GM12878 (cell line): Measurements from ENCODE around the gene FADS1. TPM values are rescaled to one million over a fixed set of nuclear protein-coding genes. Genes with fewer than 3 reads are reported as not detected.

Source experiments
- ATAC-seq: fragments of 200-7000 bp; cut with Tn5 transposase; 3 replicates; pipeline ENCODE4 v1.9.1; 2020; ENCODE audit warnings: mild to moderate bottlenecking, moderate library complexity
- BruUV-seq: library from RNA; stranded (reverse); fragments of 400-500 nt; replicated peaks from 2 replicates; lab custom pipeline; 2021; lab: Mats Ljungman, UMichigan
- CTCF ChIA-PET: fragments of 300-600 bp; sonication (Branson Sonifier 250); formaldehyde crosslinking; extraction: SDS; loops from one replicate; lab custom pipeline; 2021; ENCODE audit warnings: inconsistent platforms; lab: Yijun Ruan, JAX
- POLR2A ChIA-PET: fragments of 350-600 bp; formaldehyde crosslinking; extraction: SDS; loops from one replicate; lab custom pipeline; 2021; ENCODE audit warnings: inconsistent platforms; lab: Charles Lee
- RAD21 ChIA-PET: fragments of 300-600 bp; sonication (Branson Sonifier 250); formaldehyde crosslinking; loops from one replicate; lab custom pipeline; 2023; ENCODE audit warnings: antibody characterized with exemption; ENCODE audit not compliant: unreplicated experiment; lab: Charles Lee
- SMC1A ChIA-PET: fragments of 300-600 bp; sonication (Branson Sonifier 250); formaldehyde crosslinking; loops from one replicate; lab custom pipeline; 2023; ENCODE audit not compliant: unreplicated experiment, uncharacterized antibody; lab: Charles Lee
- DNase-seq: peaks from one replicate; pipeline ENCODE4 v3.0.0-alpha.2; 2011; ENCODE audit warnings: low read depth, low spot score
- FAIRE-seq: peaks from 3 replicates; lab custom pipeline; 2011; peaks lifted over from hg19 to GRCh38; lab: Jason Lieb, UNC
- H2AFZ ChIP-seq: 2 replicates; pipeline ENCODE4 v1.6.0; 2011; ENCODE audit warnings: low read depth, low read length, control low read depth; ENCODE audit not compliant: control insufficient read depth
- H3K27ac ChIP-seq: 2 replicates; pipeline ENCODE4 v1.5.1; 2011; ENCODE audit warnings: control low read depth; ENCODE audit not compliant: control insufficient read depth, insufficient read depth
- H3K27me3 ChIP-seq, 2 experiments: replicated peaks in 1 of 2; 2 replicates each; pipeline versions ENCODE4 v1.6.0 to v1.6.1; 2011; ENCODE audit warnings: low read length in 1 of 2; ENCODE audit not compliant: control insufficient read depth in 2 of 2, insufficient read depth in 2 of 2
- H3K36me3 ChIP-seq, 2 experiments: 2 replicates each; pipeline ENCODE4 v1.5.1; 2011; ENCODE audit warnings: low read length in 1 of 2; ENCODE audit not compliant: control insufficient read depth in 2 of 2, insufficient read depth in 2 of 2
- H3K4me1 ChIP-seq: 2 replicates; pipeline ENCODE4 v1.6.1; 2011; ENCODE audit warnings: mild to moderate bottlenecking, low read length, moderate library complexity, mixed read lengths; ENCODE audit not compliant: control insufficient read depth, insufficient read depth
- H3K4me2 ChIP-seq: 2 replicates; pipeline ENCODE4 v1.6.0; 2011; ENCODE audit warnings: control low read depth; ENCODE audit not compliant: control insufficient read depth, insufficient read depth
- H3K4me3 ChIP-seq: fragments of 200-600 bp; sonication (generic); 2 replicates; pipeline ENCODE4 v1.5.1; 2016
- H3K79me2 ChIP-seq: 2 replicates; pipeline ENCODE4 v1.6.0; 2011; ENCODE audit warnings: low read length; ENCODE audit not compliant: control insufficient read depth, insufficient read depth
- H3K9ac ChIP-seq: 2 replicates; pipeline ENCODE4 v1.8.0; 2011; ENCODE audit warnings: low read length, control low read depth, mixed read lengths; ENCODE audit not compliant: control insufficient read depth, insufficient read depth
- H3K9me3 ChIP-seq: replicated peaks from 3 replicates; pipeline ENCODE4 v1.5.1; 2011; ENCODE audit warnings: mild to moderate bottlenecking, low read length; ENCODE audit not compliant: control insufficient read depth, insufficient read depth
- H4K20me1 ChIP-seq: 2 replicates; pipeline ENCODE4 v1.6.0; 2011; ENCODE audit not compliant: control insufficient read depth, insufficient read depth
- ATF3 ChIP-seq: IDR thresholded peaks from 2 replicates; pipeline ENCODE4 v1.6.1; 2011; ENCODE audit warnings: low read depth, mild to moderate bottlenecking, low read length, moderate library complexity, borderline replicate concordance; ENCODE audit errors: extremely low read depth
- ATF7 ChIP-seq: fragments of 450-650 bp; IDR thresholded peaks from 2 replicates; pipeline ENCODE4 v1.6.1; 2016; ENCODE audit warnings: low read depth, mild to moderate bottlenecking
- BHLHE40 ChIP-seq, 2 experiments: fragments of 450-650 bp in 1 of 2; IDR thresholded peaks; 2 replicates each; pipeline ENCODE4 v1.6.1; 2011 to 2017; ENCODE audit warnings: low read depth in 2 of 2, borderline replicate concordance in 1 of 2, improper control_type of control experiment in 1 of 2, low read length in 1 of 2, mild to moderate bottlenecking in 1 of 2
- HCFC1 ChIP-seq: fragments of 150-350 bp; IDR thresholded peaks from 2 replicates; pipeline ENCODE4 v1.6.1; 2014; ENCODE audit warnings: low read length
- IRF3 ChIP-seq: fragments of 450-650 bp; IDR thresholded peaks from 2 replicates; pipeline ENCODE4 v1.6.1; 2014; ENCODE audit warnings: mild to moderate bottlenecking
- JUNB ChIP-seq: IDR thresholded peaks from 2 replicates; pipeline ENCODE4 v1.6.1; 2016; ENCODE audit warnings: antibody characterized with exemption, mild to moderate bottlenecking
- MTA3 ChIP-seq: IDR thresholded peaks from 2 replicates; pipeline ENCODE4 v1.6.1; 2012; ENCODE audit warnings: low read length, inconsistent platforms, borderline replicate concordance
- MXI1 ChIP-seq: fragments of 150-350 bp; IDR thresholded peaks from 2 replicates; pipeline ENCODE4 v1.6.1; 2011; ENCODE audit warnings: low read depth, mild to moderate bottlenecking, inconsistent platforms, low read length, improper control_type of control experiment
- NR2C1 ChIP-seq: fragments of 450-650 bp; IDR thresholded peaks from 2 replicates; pipeline ENCODE4 v1.6.1; 2017; ENCODE audit warnings: antibody characterized with exemption, mild to moderate bottlenecking, moderate library complexity
- PAX5 ChIP-seq: IDR thresholded peaks from 2 replicates; pipeline ENCODE4 v1.6.1; 2011; ENCODE audit warnings: low read depth, low read length, borderline replicate concordance
- POLR2AphosphoS2 ChIP-seq: IDR thresholded peaks from 2 replicates; pipeline ENCODE4 v1.6.1; 2011; ENCODE audit warnings: low read depth, mild to moderate bottlenecking, low read length, improper control_type of control experiment, moderate library complexity
- SMAD5 ChIP-seq: IDR thresholded peaks from 2 replicates; pipeline ENCODE4 v1.6.1; 2016; ENCODE audit warnings: antibody characterized with exemption, low read depth
- ZNF384 ChIP-seq: IDR thresholded peaks from 2 replicates; pipeline ENCODE4 v1.6.1; 2012; ENCODE audit warnings: low read depth, mild to moderate bottlenecking, low read length, improper control_type of control experiment, borderline replicate concordance
- WGBS: methylation state at CpG from one replicate; pipeline ENCODE4 v1.1.6; 2016; ENCODE audit warnings: low lambda C conversion rate; ENCODE audit not compliant: insufficient replicate concordance, insufficient coverage; ENCODE audit errors: missing lambda C conversion rate; 5-methylcytosine and 5-hydroxymethylcytosine counted together
- in situ Hi-C: fragments of 300-500 bp; cut with MboI; formaldehyde crosslinking; loops from 9 replicates; pipeline ENCODE4 v1.14.3; 2018; ENCODE audit warnings: mixed read lengths
- intact Hi-C: fragments of 100-400 bp; cut with micrococcal nuclease; formaldehyde crosslinking; loops from one replicate; pipeline ENCODE4 v1.14.2; 2022; ENCODE audit not compliant: unreplicated experiment
- polyA plus RNA-seq, 11 experiments: library from polyadenylated mRNA; depleted of rRNA in 4 of 11; unstranded in 6 of 11; stranded (reverse) in 5 of 11; fragments of >200 nt; fragmentation: Nextera tagmentation in 4 of 11; fragmentation: Illumina TruSeq in 1 of 11; extraction: Ambion mirVana in 4 of 11; extraction: Trizol in 1 of 11; gene quantifications; 1 replicate in 1 of 11; 2 replicates in 10 of 11; pipeline versions ENCODE4 v1.2.1 to v1.2.3, GENCODE V29; 2011 to 2016; ENCODE audit warnings: inconsistent platforms in 2 of 11, missing spikeins in 2 of 11, low read depth in 1 of 11
- total RNA-seq, 4 experiments: library from RNA; depleted of rRNA in 3 of 4; stranded (reverse); fragments of >200 nt in 3 of 4; fragmentation: Illumina TruSeq in 1 of 4; extraction: Trizol in 1 of 4; gene quantifications; 2 replicates each; pipeline versions ENCODE4 v1.2.1 to v1.2.3, GENCODE V29; 2013 to 2021
- TF ChIP-seq, protein P1 (sequence below): fragments of 150-350 bp; IDR thresholded peaks from 2 replicates; pipeline ENCODE4 v1.6.1; 2016; ENCODE audit warnings: low read depth, low read length
- TF ChIP-seq, protein P2 (sequence below): fragments of 450-650 bp; formaldehyde crosslinking; IDR thresholded peaks from 2 replicates; pipeline ENCODE4 v1.4.0; 2022; ENCODE audit warnings: mild to moderate bottlenecking, moderate library complexity

FADS1 gene
- total and polyA plus RNA-seq, 10 of the 15 experiments (the other 5 are each of a cell fraction or from before 2014, with no cell fraction given) = 8.8 to 73.9 (median 39.0) TPM

- BruUV-seq = no TSS peak
- Histone ChIP-seq H3K9ac (no peak overlapping the region), H3K4me2 (no peak overlapping the region), H3K36me3 (peaks cover 9 to 11% of the 10 kb centered on the region in 2 experiments), H3K27me3 (no peaks in the 10 kb centered on the region), H3K4me3 (no peak overlapping the region), H3K9me3 (no peaks in the 10 kb centered on the region), H3K27ac (no peak overlapping the region), H2AFZ (no peak overlapping the region), H3K79me2 (no peaks in the 10 kb centered on the region), H3K4me1 (no peaks in the 10 kb centered on the region; the same call in 1 of the 2 replicates), H4K20me1 (no peaks in the 10 kb centered on the region)
- WGBS = 81% methylated on average over 13 of the region's 13 CpGs
- CTCF ChIA-PET = interaction anchor here (0.7 to 10.5 kb wide), 2 partner anchors 35 to 45 kb away, joined by 3 to 200 read pairs; no protein-coding TSS in a partner anchor
- DNase-seq (no peak), FAIRE-seq (no peak), ATAC-seq (no peak)
- POLR2A ChIA-PET = no interaction called here
- in situ Hi-C loops = loop anchor here (5.0 kb wide), 1 partner anchor 37 kb away; no protein-coding TSS in a partner anchor
- SMC1A ChIA-PET = no interaction called here
- intact Hi-C loops = no loop called here
- RAD21 ChIA-PET = interaction anchor here (0.7 to 1.1 kb wide), 2 partner anchors 51 to 298 kb away, joined by 3 to 4 read pairs; no protein-coding TSS in a partner anchor
- TF ChIP-seq IRF3 (no peak), PAX5 (no peak), MTA3 (no peak), ZNF384 (no peak), ATF3 (no peak), HCFC1 (no peak), BHLHE40 (IDR thresholded peaks at IDR 0.05; ENCODE audit: borderline replicate concordance in 1 of 2, low read depth in 2 of 2, low read length in 1 of 2) (no peak), SMAD5 (no peak), MXI1 (no peak), POLR2AphosphoS2 (no peak), ATF7 (no peak), JUNB (no peak), NR2C1 (no peak)
- TF ChIP-seq, protein P1, sequence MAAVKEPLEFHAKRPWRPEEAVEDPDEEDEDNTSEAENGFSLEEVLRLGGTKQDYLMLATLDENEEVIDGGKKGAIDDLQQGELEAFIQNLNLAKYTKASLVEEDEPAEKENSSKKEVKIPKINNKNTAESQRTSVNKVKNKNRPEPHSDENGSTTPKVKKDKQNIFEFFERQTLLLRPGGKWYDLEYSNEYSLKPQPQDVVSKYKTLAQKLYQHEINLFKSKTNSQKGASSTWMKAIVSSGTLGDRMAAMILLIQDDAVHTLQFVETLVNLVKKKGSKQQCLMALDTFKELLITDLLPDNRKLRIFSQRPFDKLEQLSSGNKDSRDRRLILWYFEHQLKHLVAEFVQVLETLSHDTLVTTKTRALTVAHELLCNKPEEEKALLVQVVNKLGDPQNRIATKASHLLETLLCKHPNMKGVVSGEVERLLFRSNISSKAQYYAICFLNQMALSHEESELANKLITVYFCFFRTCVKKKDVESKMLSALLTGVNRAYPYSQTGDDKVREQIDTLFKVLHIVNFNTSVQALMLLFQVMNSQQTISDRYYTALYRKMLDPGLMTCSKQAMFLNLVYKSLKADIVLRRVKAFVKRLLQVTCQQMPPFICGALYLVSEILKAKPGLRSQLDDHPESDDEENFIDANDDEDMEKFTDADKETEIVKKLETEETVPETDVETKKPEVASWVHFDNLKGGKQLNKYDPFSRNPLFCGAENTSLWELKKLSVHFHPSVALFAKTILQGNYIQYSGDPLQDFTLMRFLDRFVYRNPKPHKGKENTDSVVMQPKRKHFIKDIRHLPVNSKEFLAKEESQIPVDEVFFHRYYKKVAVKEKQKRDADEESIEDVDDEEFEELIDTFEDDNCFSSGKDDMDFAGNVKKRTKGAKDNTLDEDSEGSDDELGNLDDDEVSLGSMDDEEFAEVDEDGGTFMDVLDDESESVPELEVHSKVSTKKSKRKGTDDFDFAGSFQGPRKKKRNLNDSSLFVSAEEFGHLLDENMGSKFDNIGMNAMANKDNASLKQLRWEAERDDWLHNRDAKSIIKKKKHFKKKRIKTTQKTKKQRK = no peak
- TF ChIP-seq, protein P2, sequence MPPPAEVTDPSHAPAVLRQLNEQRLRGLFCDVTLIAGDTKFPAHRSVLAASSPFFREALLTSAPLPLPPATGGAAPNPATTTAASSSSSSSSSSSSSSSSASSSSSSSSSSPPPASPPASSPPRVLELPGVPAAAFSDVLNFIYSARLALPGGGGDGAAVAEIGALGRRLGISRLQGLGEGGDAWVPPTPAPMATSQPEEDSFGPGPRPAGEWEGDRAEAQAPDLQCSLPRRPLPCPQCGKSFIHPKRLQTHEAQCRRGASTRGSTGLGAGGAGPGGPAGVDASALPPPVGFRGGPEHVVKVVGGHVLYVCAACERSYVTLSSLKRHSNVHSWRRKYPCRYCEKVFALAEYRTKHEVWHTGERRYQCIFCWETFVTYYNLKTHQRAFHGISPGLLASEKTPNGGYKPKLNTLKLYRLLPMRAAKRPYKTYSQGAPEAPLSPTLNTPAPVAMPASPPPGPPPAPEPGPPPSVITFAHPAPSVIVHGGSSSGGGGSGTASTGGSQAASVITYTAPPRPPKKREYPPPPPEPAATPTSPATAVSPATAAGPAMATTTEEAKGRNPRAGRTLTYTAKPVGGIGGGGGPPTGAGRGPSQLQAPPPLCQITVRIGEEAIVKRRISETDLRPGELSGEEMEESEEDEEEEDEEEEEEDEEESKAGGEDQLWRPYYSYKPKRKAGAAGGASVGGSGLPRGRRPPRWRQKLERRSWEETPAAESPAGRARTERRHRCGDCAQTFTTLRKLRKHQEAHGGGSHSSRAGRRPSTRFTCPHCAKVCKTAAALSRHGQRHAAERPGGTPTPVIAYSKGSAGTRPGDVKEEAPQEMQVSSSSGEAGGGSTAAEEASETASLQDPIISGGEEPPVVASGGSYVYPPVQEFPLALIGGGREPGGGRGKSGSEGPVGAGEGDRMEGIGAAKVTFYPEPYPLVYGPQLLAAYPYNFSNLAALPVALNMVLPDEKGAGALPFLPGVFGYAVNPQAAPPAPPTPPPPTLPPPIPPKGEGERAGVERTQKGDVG (CRISPR knock-in tag) = no peak
These were observed 32.9 kb downstream of the FADS1 start for GRCh38 chr11:61783717-61784505.
